Measurements from ENCODE around the gene PPP6C.
A peak's percentile ranks its signal among the peaks of the same experiment; 100 is the strongest.
"Not testable (repeated sequence)": the region's sequence is repeated elsewhere in the genome, so short reads cannot be mapped to it uniquely, and the experiment has no call there.

The PPP6C gene

GRCh38 chr9:125176636-125177035, 13.0 kb downstream of the PPP6C start:
- no peak overlapping the region for H3K4me3 ChIP-seq (replicated peaks; ENCODE audit: low read depth, low read length)
- TF ChIP-seq, protein P1, sequence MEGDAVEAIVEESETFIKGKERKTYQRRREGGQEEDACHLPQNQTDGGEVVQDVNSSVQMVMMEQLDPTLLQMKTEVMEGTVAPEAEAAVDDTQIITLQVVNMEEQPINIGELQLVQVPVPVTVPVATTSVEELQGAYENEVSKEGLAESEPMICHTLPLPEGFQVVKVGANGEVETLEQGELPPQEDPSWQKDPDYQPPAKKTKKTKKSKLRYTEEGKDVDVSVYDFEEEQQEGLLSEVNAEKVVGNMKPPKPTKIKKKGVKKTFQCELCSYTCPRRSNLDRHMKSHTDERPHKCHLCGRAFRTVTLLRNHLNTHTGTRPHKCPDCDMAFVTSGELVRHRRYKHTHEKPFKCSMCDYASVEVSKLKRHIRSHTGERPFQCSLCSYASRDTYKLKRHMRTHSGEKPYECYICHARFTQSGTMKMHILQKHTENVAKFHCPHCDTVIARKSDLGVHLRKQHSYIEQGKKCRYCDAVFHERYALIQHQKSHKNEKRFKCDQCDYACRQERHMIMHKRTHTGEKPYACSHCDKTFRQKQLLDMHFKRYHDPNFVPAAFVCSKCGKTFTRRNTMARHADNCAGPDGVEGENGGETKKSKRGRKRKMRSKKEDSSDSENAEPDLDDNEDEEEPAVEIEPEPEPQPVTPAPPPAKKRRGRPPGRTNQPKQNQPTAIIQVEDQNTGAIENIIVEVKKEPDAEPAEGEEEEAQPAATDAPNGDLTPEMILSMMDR (IDR thresholded peaks at IDR 0.05; ENCODE audit: low read depth, low read length, missing control alignments), result no peak
- DNase-seq (ENCODE audit: extremely low read depth, low read depth), result peak; percentile 40

DNA sequence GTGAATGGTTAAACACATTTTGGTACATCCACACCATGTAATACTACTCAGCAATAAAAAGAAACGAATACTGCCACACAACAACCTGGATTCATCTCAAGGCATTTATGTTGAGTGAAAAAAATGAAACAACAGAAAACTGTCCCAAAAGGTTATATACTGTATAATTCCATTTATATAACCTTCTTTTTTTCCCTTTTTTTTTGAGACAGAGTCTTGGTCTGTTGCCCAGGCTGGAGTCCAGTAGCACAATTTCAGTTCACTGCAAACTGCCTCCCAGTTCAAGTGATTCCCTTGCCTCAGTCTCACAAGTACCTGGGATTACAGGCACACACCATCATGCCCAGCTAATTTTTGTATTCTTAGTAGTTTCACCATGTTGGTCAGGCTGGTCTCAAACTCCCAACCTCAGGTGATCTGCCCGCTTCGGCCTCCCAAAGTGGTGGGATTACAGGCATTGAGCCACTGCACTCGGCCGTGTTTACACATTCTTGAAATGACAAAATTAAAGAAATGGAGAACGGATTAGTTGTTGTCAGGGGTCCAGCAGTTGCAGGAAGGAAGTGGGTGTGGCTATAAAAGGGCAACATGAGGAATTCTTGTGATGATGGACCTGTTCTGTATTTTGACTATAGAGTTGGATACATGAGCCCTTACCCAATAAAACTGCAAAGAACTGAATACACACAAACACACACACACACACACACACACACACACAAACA, 17.4 kb downstream of the PPP6C start:
- H3K4me3 ChIP-seq (replicated peaks; ENCODE audit: low read depth, low read length), result no peak overlapping the region
- peak; percentile 44 for DNase-seq (ENCODE audit: extremely low read depth, low read depth)
- TF ChIP-seq, protein P1 (IDR thresholded peaks at IDR 0.05; ENCODE audit: low read depth, low read length, missing control alignments), result no peak

GRCh38 chr9:125169895-125170294, 19.7 kb downstream of the PPP6C start:
- TF ChIP-seq, protein P1 (IDR thresholded peaks at IDR 0.05; ENCODE audit: low read depth, low read length, missing control alignments), result no peak
- no peak overlapping the region for H3K4me3 ChIP-seq (replicated peaks; ENCODE audit: low read depth, low read length)
- DNase-seq (ENCODE audit: extremely low read depth, low read depth), result no peak

GRCh38 chr9:125166762-125167161, 22.8 kb downstream of the PPP6C start:
- no peak overlapping the region for H3K4me3 ChIP-seq (replicated peaks; ENCODE audit: low read depth, low read length)
- no peak for DNase-seq (ENCODE audit: extremely low read depth, low read depth)
- TF ChIP-seq, protein P1 (IDR thresholded peaks at IDR 0.05; ENCODE audit: low read depth, low read length, missing control alignments), result no peak

DNA sequence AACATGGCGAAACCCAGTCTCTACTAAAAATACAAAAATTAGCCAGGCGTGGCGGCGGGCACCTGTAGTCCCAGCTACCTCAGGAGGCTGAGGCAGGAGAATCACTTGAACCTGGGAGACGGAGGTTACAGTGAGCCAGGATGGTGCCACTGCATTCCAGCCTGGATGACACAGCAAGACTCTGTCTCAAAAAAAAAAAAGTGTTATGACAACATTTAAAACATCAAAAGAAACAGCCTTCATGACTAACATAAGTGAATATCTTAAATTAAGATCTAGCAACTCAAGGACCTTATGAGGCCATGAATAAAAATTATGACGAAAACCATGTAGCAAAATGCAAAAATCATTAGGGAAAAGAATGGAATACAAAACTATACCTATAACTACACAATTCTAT, 26.7 kb downstream of the PPP6C start:
- H3K4me3 ChIP-seq (replicated peaks; ENCODE audit: low read depth, low read length); DNase-seq (ENCODE audit: extremely low read depth, low read depth): not testable (repeated sequence)

GRCh38 chr9:125161284-125161918, 28.2 kb downstream of the PPP6C start:
- no peak overlapping the region for H3K4me3 ChIP-seq (replicated peaks; ENCODE audit: low read depth, low read length)
- TF ChIP-seq, protein P1 (IDR thresholded peaks at IDR 0.05; ENCODE audit: low read depth, low read length, missing control alignments), result no peak
- no peak for DNase-seq (ENCODE audit: extremely low read depth, low read depth)

GRCh38 chr9:125160750-125161149, 28.9 kb downstream of the PPP6C start:
- no peak for DNase-seq (ENCODE audit: extremely low read depth, low read depth)
- TF ChIP-seq, protein P1 (IDR thresholded peaks at IDR 0.05; ENCODE audit: low read depth, low read length, missing control alignments), result no peak
- H3K4me3 ChIP-seq (replicated peaks; ENCODE audit: low read depth, low read length), result no peak overlapping the region
